Fibroblast of villous mesenchyme (primary cell): ENCODE measurements around the gene CSF1R. TPM values are rescaled to one million over a fixed set of nuclear protein-coding genes. Genes with fewer than 3 reads are reported as not detected.
A peak's percentile ranks its signal among the peaks of the same experiment; 100 is the strongest.
"Not testable (repeated sequence)": the region's sequence is repeated elsewhere in the genome, so short reads cannot be mapped to it uniquely, and the experiment has no call there.

ENCODE experiments used
- DNase-seq: peaks from one replicate; pipeline ENCODE4 v3.0.0-alpha.2; 2010; ENCODE audit warnings: low read depth
- H3K4me3 ChIP-seq: 2 replicates; pipeline ENCODE4 v1.5.1; 2011; ENCODE audit warnings: low read depth, mild to moderate bottlenecking, low read length
- CTCF ChIP-seq: IDR thresholded peaks from 2 replicates; pipeline ENCODE4 v1.5.1; 2012; ENCODE audit warnings: low read depth, mild to moderate bottlenecking, low read length; ENCODE audit not compliant: insufficient read depth
- total RNA-seq: library from RNA; depleted of rRNA; stranded (reverse); fragments of >200 nt; gene quantifications from 2 replicates; pipeline ENCODE4 v1.2.3, GENCODE V29; 2012

Gene CSF1R
- total RNA-seq, 1 donor, result under 0.01 TPM

GRCh38 chr5:150051657-150052195 is 34.6 kb downstream of the CSF1R start:
- no peak for TF ChIP-seq CTCF
- no peak for DNase-seq
- no peak overlapping the region for H3K4me3 ChIP-seq

- DNase-seq, result peak; percentile 76
- not testable (repeated sequence) for H3K4me3 ChIP-seq
These were observed 36.1 kb downstream of the CSF1R start for GRCh38 chr5:150050172-150050811.

- H3K4me3 ChIP-seq, result no peak overlapping the region
- no peak for TF ChIP-seq CTCF
- DNase-seq, result no peak
These were observed 40.3 kb downstream of the CSF1R start for GRCh38 chr5:150046031-150046430.

- DNase-seq, result no peak
- no peak for TF ChIP-seq CTCF
- no peak overlapping the region for H3K4me3 ChIP-seq
These were observed 40.8 kb downstream of the CSF1R start for GRCh38 chr5:150045549-150045948.

GRCh38 chr5:150044712-150045111 is 41.6 kb downstream of the CSF1R start:
- peak; percentile 43 for DNase-seq
- H3K4me3 ChIP-seq, result no peak overlapping the region
- no peak for TF ChIP-seq CTCF

GRCh38 chr5:150044329-150044681 is 42.0 kb downstream of the CSF1R start:
- H3K4me3 ChIP-seq, result no peak overlapping the region
- peak; percentile 80 for DNase-seq
- TF ChIP-seq CTCF, result no peak

- TF ChIP-seq CTCF, result no peak
- DNase-seq, result peak; percentile 72
These were observed 42.6 kb downstream of the CSF1R start for GRCh38 chr5:150043657-150044328.

More at GRCh38 chr5:150043657-150044328, 42.6 kb downstream of the CSF1R start:
- no peak overlapping the region for H3K4me3 ChIP-seq
